Measurements from ENCODE around the gene CSTF2. TPM values are rescaled to one million over a fixed set of nuclear protein-coding genes. Genes with fewer than 3 reads are reported as not detected.
"Not testable (repeated sequence)": the region's sequence is repeated elsewhere in the genome, so short reads cannot be mapped to it uniquely, and the experiment has no call there.

The CSTF2 gene
- 10 to 100 TPM in 2 of 3 donors, 1 to 10 TPM in 1; 7.7 to 12.1 (median 11.8) TPM for total RNA-seq

GRCh38 chrX:100819837-100820666 lies at the start of gene CSTF2:
TSS of gene CSTF2 (plus strand) at chrX:100820391. CDS start at chrX:100820417, 26 bp downstream.
- no peak for TF ChIP-seq POLR2A (IDR thresholded peaks at IDR 0.05)
- no peak for TF ChIP-seq CTCF (IDR thresholded peaks at IDR 0.05)
- no peak for TF ChIP-seq POLR2AphosphoS5 (IDR thresholded peaks at IDR 0.05)
- Histone ChIP-seq H3K36me3 (no peaks in the 10 kb centered on the region), H3K4me1 (no peaks in the 10 kb centered on the region), H3K4me3 (peak within 1 kb of the TSS; percentile 55 to 64 (median 61)), H3K9me3 (no peaks in the 10 kb centered on the region), H3K27ac (peak within 1 kb of the TSS; percentile 48 to 62), H3K27me3 (peaks cover 0 to 44% of the 10 kb centered on the region in 2 donors)
- peak; percentile 32 to 58 for DNase-seq (ENCODE audit: low spot score in 2 of 2)
- intact Hi-C loops (cut with DNase I; ENCODE audit: low total_unique reads) = no loop called here

GRCh38 chrX:100796371-100796770 lies 23.8 kb upstream of the CSTF2 start:
- H3K36me3 ChIP-seq; H3K9me3 ChIP-seq; H3K4me3 ChIP-seq; H3K4me1 ChIP-seq; H3K27ac ChIP-seq; DNase-seq (ENCODE audit: low spot score in 2 of 2); intact Hi-C loops (cut with DNase I; ENCODE audit: low total_unique reads): not testable (repeated sequence)
- H3K27me3 ChIP-seq = peaks cover 0 to 22% of the 10 kb centered on the region in 2 donors

GRCh38 chrX:100797359-100797758 lies 22.8 kb upstream of the CSTF2 start:
- no peaks in the 10 kb centered on the region for H3K4me1 ChIP-seq
- H3K36me3 ChIP-seq = no peaks in the 10 kb centered on the region
- H3K27me3 ChIP-seq = peaks cover 0 to 27% of the 10 kb centered on the region in 2 donors
- no peaks in the 10 kb centered on the region for H3K9me3 ChIP-seq
- TF ChIP-seq POLR2AphosphoS5 (IDR thresholded peaks at IDR 0.05) (no peak), POLR2A (IDR thresholded peaks at IDR 0.05) (no peak), CTCF (IDR thresholded peaks at IDR 0.05) (no peak)
- H3K4me3 ChIP-seq = no peak overlapping the region
- intact Hi-C loops (cut with DNase I; ENCODE audit: low total_unique reads) = no loop called here
- no peak for DNase-seq (ENCODE audit: low spot score in 2 of 2)
- no peak overlapping the region for H3K27ac ChIP-seq

- Histone ChIP-seq H3K27ac (no peak overlapping the region), H3K4me1 (no peaks in the 10 kb centered on the region), H3K9me3 (no peaks in the 10 kb centered on the region), H3K36me3 (no peaks in the 10 kb centered on the region), H3K27me3 (peaks cover 0 to 33% of the 10 kb centered on the region in 2 donors), H3K4me3 (no peak overlapping the region)
- intact Hi-C loops (cut with DNase I; ENCODE audit: low total_unique reads) = no loop called here
- no peak for DNase-seq (ENCODE audit: low spot score in 2 of 2)
- TF ChIP-seq POLR2AphosphoS5 (IDR thresholded peaks at IDR 0.05) = no peak
- no peak for TF ChIP-seq POLR2A (IDR thresholded peaks at IDR 0.05)
- TF ChIP-seq CTCF (IDR thresholded peaks at IDR 0.05) = no peak
Measured at GRCh38 chrX:100798484-100799214, 21.5 kb upstream of the CSTF2 start.

GRCh38 chrX:100802843-100803242 lies 17.3 kb upstream of the CSTF2 start:
- H3K4me1 ChIP-seq = no peaks in the 10 kb centered on the region
- no peak for TF ChIP-seq CTCF (IDR thresholded peaks at IDR 0.05)
- no peak for TF ChIP-seq POLR2A (IDR thresholded peaks at IDR 0.05)
- no peak for TF ChIP-seq POLR2AphosphoS5 (IDR thresholded peaks at IDR 0.05)
- H3K36me3 ChIP-seq = no peaks in the 10 kb centered on the region
- peaks cover 0 to 42% of the 10 kb centered on the region in 2 donors for H3K27me3 ChIP-seq
- no peak overlapping the region for H3K4me3 ChIP-seq
- H3K9me3 ChIP-seq = peaks cover 4 to 14% of the 10 kb centered on the region in 2 donors
- no peak for DNase-seq (ENCODE audit: low spot score in 2 of 2)
- H3K27ac ChIP-seq = no peak overlapping the region
- intact Hi-C loops (cut with DNase I; ENCODE audit: low total_unique reads) = no loop called here
